HFFc6 (cell line): Measurements from ENCODE around the gene WDR74. TPM values are rescaled to one million over a fixed set of nuclear protein-coding genes. Genes with fewer than 3 reads are reported as not detected.

Experiments
- DNase-seq: peaks from one replicate; pipeline ENCODE4 v3.0.0-alpha.2; 2018
- H3K27ac Mint-ChIP-seq: 2 replicates; pipeline ENCODE4 v1.8.0; 2020; ENCODE audit warnings: mild to moderate bottlenecking, mixed read lengths
- H3K27me3 Mint-ChIP-seq: 2 replicates; pipeline ENCODE4 v1.8.0; 2021; ENCODE audit warnings: mild to moderate bottlenecking, moderate library complexity, mixed read lengths; ENCODE audit not compliant: insufficient read depth
- H3K36me3 Mint-ChIP-seq: 2 replicates; pipeline ENCODE4 v1.8.0; 2021; ENCODE audit warnings: low read depth, mixed read lengths
- H3K4me1 Mint-ChIP-seq: 2 replicates; pipeline ENCODE4 v1.8.0; 2020; ENCODE audit warnings: low read depth, mixed read lengths
- H3K4me3 Mint-ChIP-seq: 2 replicates; pipeline ENCODE4 v1.8.0; 2020; ENCODE audit warnings: mild to moderate bottlenecking, moderate library complexity, mixed read lengths
- H3K9me3 Mint-ChIP-seq: 2 replicates; pipeline ENCODE4 v1.8.0; 2020; ENCODE audit warnings: mild to moderate bottlenecking, mixed read lengths
- CTCF ChIP-seq: fragments of 200-600 bp; sonication (generic); IDR thresholded peaks from 2 replicates; pipeline ENCODE4 v1.5.0; 2021; ENCODE audit warnings: antibody characterized with exemption, mild to moderate bottlenecking
- total RNA-seq, 6 experiments: library from RNA; stranded (reverse); fragmentation: NEBNext Ultra II Directional; extraction: Animal tissue kit (Norgen Biotek cat#: 25700); gene quantifications; 2 replicates in 1 of 6; 3 replicates in 5 of 6; pipeline ENCODE4 v1.2.3, GENCODE V29; 2021

The WDR74 gene
- total RNA-seq, 6 experiments from 2014 or later = 37.4 to 49.2 (median 41.0) TPM

- no peak overlapping the region for H3K4me3 Mint-ChIP-seq
- H3K27me3 Mint-ChIP-seq = 0 out of 2 replicates have a peak, but pooled peaks cover 1% of the 10 kb centered on the region
- H3K27ac Mint-ChIP-seq = no peak overlapping the region; the same call in 1 of the 2 replicates
- no peak for TF ChIP-seq CTCF
- DNase-seq = no peak
- H3K36me3 Mint-ChIP-seq = peaks cover 26% of the 10 kb centered on the region
- no peaks in the 10 kb centered on the region for H3K9me3 Mint-ChIP-seq
- H3K4me1 Mint-ChIP-seq = no peaks in the 10 kb centered on the region
Observed at GRCh38 chr11:62823677-62824076, 15.7 kb downstream of the WDR74 start.

DNA sequence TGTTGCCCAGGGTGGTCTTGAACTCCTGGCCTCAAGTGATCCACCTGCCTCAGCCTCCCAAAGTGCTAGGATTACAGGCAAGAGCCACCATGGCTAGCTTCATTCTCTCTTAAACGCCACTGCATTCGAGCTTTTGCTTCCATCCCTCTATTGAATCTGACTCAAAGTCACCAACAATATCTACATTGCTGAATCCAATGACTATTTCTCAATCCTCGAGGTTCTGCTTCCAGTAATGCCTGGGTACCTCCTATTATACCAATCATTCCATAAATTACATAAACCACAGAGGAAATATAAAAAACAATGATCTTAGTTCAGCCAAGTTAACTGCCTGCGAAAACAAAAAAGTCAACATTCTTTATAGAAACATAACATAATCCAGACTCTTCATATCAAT, 22.3 kb downstream of the WDR74 start:
- no peak for DNase-seq
- Mint-ChIP-seq H3K27ac (no peak overlapping the region), H3K27me3 (no peaks in the 10 kb centered on the region), H3K36me3 (peaks cover 11% of the 10 kb centered on the region), H3K4me1 (no peaks in the 10 kb centered on the region), H3K4me3 (no peak overlapping the region), H3K9me3 (no peaks in the 10 kb centered on the region)
- no peak for TF ChIP-seq CTCF

DNA sequence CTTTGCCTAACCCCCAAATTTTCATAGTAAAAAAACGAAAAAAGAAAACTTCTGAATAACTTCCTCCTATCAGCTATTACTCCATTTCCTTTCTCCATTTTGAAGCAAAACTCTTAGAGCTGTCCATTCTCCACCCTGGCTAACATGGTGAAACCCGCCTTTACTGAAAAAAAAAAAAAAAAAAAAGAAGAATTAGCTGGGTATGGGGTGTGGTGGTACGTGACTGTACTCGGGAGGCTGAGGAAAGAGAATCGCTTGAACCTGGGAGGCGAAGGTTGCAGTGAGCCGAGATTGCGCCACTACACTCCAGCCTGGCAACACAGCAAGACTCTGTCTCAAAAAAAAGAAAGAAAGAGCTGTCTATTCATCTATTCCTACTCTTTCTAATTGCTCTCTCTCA, 22.8 kb downstream of the WDR74 start:
- Mint-ChIP-seq H3K4me3 (no peak overlapping the region), H3K27me3 (no peaks in the 10 kb centered on the region), H3K4me1 (no peaks in the 10 kb centered on the region), H3K27ac (no peak overlapping the region), H3K36me3 (peaks cover 11% of the 10 kb centered on the region), H3K9me3 (no peaks in the 10 kb centered on the region)
- TF ChIP-seq CTCF = no peak
- DNase-seq = no peak

- Mint-ChIP-seq H3K36me3 (no peaks in the 10 kb centered on the region), H3K4me3 (no peak overlapping the region), H3K27ac (0 out of 2 replicates have a peak overlapping the region, but pooled peaks have one; percentile 27), H3K27me3 (no peaks in the 10 kb centered on the region), H3K9me3 (no peaks in the 10 kb centered on the region), H3K4me1 (peaks cover 17% of the 10 kb centered on the region)
- TF ChIP-seq CTCF = no peak
- DNase-seq = no peak
Observed at GRCh38 chr11:62811659-62812058, 27.7 kb downstream of the WDR74 start.

DNA sequence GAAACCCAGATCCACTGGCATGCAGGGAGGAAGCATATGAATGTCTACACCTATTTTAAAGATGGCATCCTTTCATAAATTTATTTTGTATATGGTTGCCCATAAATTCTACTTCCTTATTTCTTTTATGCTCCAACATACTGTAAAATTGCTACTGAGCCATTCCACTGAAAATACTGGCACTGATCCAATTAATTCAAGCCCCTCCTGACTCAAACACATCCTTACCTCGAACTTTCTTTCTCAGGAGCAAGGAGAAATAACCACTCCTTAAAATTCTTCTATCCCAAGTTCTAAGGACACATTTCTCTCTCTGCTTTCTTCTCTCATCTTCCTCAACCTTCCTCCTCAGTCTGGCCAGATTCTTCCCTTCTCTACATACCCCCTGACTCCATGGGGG, 28.6 kb downstream of the WDR74 start:
- no peak for DNase-seq
- no peak for TF ChIP-seq CTCF
- H3K27ac Mint-ChIP-seq = 0 out of 2 replicates have a peak overlapping the region, but pooled peaks have one; percentile 4
- no peaks in the 10 kb centered on the region for H3K36me3 Mint-ChIP-seq
- no peaks in the 10 kb centered on the region for H3K27me3 Mint-ChIP-seq
- no peak overlapping the region for H3K4me3 Mint-ChIP-seq
- no peaks in the 10 kb centered on the region for H3K9me3 Mint-ChIP-seq
- H3K4me1 Mint-ChIP-seq = peaks cover 26% of the 10 kb centered on the region
